ENCODE measurements around the gene BAIAP2L1. TPM values are rescaled to one million over a fixed set of nuclear protein-coding genes. Genes with fewer than 3 reads are reported as not detected.
A peak's percentile ranks its signal among the peaks of the same experiment; 100 is the strongest.

Gene BAIAP2L1
- total RNA-seq, 2 experiments from 2014 or later = 0.89 to 1.0 TPM

DNA sequence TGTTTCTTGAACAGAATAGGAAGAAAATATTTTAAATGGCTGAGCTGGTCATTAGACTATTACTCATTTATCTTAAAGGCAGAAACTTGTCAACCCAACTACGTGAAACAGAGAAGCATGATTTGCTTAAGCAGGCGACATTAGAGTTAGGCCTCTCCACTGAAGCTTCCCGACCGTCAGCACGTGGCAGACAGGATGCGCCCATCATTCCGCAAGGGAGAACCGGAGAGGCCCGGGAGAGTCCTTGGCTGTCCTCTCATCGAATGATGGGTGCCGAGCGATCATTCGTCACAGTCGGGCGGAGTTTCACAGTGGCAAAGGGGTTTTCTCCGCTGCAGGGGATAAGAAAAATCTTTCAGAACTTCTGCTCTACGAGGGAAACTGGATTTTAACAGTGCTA is 107.6 kb downstream of the BAIAP2L1 start:
- H3K4me1 Mint-ChIP-seq (ENCODE audit: low read depth) = no peaks in the 10 kb centered on the region
- DNase-seq (no peak), ATAC-seq (no peak)
- H3K36me3 Mint-ChIP-seq (ENCODE audit: low read depth) = no peaks in the 10 kb centered on the region
- no peaks in the 10 kb centered on the region for H3K27me3 Mint-ChIP-seq (ENCODE audit: low read depth)
- ChIA-PET CTCF (no interaction called here), POLR2A (no interaction called here)
- no peak overlapping the region for H3K4me3 Mint-ChIP-seq
- no peaks in the 10 kb centered on the region for H3K9me3 Mint-ChIP-seq (ENCODE audit: insufficient read depth)
- no peak overlapping the region for H3K27ac Mint-ChIP-seq

DNA sequence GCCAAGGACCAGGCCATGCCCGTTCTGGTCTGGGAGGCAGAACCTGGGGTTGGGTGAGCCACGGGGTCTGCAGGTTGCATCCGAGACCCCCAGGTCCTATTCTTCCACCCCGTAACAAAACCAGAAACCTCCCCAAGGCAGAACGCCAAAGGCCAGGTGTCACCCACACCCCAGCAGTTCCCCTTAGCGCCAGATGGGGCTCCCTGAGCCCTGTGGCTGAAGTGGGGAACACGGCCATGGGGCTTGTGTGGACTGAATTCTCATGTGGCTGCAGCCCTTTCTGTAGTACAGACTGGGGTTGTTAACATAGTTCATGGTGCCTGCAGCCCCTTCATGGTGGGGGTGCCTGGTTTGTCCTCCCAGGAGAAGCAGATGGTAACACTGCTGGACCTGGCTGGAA is 109.2 kb downstream of the BAIAP2L1 start:
- no peak overlapping the region for H3K27ac Mint-ChIP-seq
- H3K27me3 Mint-ChIP-seq (ENCODE audit: low read depth) = no peaks in the 10 kb centered on the region
- H3K4me1 Mint-ChIP-seq (ENCODE audit: low read depth) = no peaks in the 10 kb centered on the region
- H3K4me3 Mint-ChIP-seq = no peak overlapping the region
- ATAC-seq = no peak
- H3K36me3 Mint-ChIP-seq (ENCODE audit: low read depth) = no peaks in the 10 kb centered on the region
- DNase-seq = no peak
- no peaks in the 10 kb centered on the region for H3K9me3 Mint-ChIP-seq (ENCODE audit: insufficient read depth)
- CTCF ChIA-PET = no interaction called here
- POLR2A ChIA-PET = no interaction called here

DNA sequence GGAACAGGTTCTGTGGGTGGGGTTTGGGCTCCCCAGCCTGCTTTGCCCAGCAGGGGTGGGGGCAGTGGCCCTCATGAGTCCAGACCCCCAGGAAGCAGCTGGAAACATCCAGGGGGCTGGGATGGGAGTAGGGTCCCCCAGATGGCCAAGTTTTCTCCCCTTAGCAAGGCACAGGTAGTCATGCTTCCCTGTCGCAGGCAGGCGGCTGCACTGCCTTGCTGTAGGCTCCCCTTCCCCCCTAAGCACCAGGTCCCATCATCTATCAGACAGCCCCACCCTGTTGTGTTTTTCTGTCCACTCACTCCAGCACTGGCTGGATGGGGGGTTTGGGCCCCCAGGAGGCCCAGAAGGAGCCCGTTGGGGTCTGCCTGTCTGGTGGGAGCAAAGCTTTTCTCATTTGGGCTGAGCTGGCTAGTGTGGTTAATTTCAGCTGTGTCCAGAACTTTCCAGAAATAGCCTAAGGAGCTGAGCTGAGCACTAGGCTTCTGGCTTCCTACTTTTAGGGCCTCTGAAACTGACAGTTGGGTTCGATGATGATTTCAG is 111.5 kb downstream of the BAIAP2L1 start:
- Mint-ChIP-seq H3K4me3 (no peak overlapping the region), H3K27me3 (ENCODE audit: low read depth) (no peaks in the 10 kb centered on the region), H3K36me3 (ENCODE audit: low read depth) (no peaks in the 10 kb centered on the region), H3K4me1 (ENCODE audit: low read depth) (peaks cover 4% of the 10 kb centered on the region), H3K9me3 (ENCODE audit: insufficient read depth) (no peaks in the 10 kb centered on the region), H3K27ac (no peak overlapping the region)
- DNase-seq (no peak), ATAC-seq (no peak)
- CTCF ChIA-PET = no interaction called here
- POLR2A ChIA-PET = interaction anchor here (0.6 kb wide), 1 partner anchor 17 kb away, joined by 3 read pairs; no protein-coding TSS in a partner anchor

DNA sequence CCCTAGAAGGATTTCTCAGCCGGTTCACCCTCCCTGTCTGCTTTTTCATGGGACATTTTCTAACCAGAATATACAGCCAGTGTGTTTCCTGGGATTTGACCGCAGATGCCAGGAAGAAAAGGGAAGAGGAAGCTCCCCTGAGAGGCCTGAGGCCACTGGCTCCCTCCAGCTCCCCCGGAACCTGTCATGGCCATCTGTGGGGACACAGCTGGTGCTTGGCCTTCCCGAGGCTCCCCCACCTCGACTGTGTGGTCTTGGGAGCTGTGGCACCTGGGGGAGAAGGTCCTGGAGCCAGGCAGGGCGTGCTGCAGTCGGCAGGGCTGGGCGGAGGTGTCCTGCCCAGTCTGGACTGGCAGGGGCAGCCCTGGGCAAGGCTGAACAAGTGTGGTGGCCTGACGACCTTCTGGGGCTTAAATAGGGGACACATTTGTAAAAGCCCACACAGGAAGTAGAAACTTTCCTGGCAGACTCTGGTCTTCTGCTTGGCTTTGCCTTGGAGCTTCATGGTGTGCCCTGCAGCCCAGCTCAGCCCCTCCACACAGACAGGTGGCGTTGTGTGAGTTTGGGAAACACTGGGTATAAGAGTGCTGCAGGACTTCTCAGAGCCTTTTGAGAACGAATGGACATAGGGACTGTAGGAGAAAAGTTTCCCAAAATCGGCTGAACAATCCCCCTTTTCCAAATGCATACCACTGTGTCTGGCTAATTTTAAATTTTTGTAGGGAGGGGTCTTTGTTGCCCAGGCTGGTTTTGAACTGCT is 112.6 kb downstream of the BAIAP2L1 start:
- Mint-ChIP-seq H3K27me3 (ENCODE audit: low read depth) (no peaks in the 10 kb centered on the region), H3K4me1 (ENCODE audit: low read depth) (peaks cover 7% of the 10 kb centered on the region), H3K36me3 (ENCODE audit: low read depth) (no peaks in the 10 kb centered on the region), H3K4me3 (no peak overlapping the region), H3K9me3 (ENCODE audit: insufficient read depth) (no peaks in the 10 kb centered on the region), H3K27ac (peak overlapping the region; percentile 15)
- CTCF ChIA-PET = no interaction called here
- POLR2A ChIA-PET = no interaction called here
- ATAC-seq (no peak), DNase-seq (no peak)

DNA sequence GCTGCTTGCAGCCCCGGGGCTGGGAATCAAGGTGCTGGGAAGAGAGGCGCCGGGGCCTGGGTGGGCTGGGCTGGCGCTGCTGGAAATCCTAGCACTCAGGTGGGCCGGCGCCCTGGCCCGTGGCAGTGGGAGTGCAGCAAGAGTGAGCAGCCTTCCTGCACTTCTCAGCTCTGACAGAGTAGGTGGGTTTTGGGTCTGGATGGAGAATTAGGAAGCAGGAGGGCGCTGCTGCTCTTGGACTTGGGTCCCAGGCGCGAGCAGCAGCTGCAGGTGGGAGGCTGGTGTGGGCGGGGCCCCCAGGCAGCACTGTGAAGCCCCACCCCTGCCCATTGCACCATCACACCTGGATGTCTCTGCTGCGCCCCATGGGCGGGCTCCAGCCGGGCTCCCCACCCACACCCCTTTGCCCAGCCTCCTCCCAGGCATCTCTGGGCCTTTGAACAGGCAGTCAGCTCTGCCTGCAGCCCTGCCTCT is 113.4 kb downstream of the BAIAP2L1 start:
- CTCF ChIA-PET = no interaction called here
- POLR2A ChIA-PET = no interaction called here
- no peaks in the 10 kb centered on the region for H3K9me3 Mint-ChIP-seq (ENCODE audit: insufficient read depth)
- H3K36me3 Mint-ChIP-seq (ENCODE audit: low read depth) = peaks cover 2% of the 10 kb centered on the region
- no peak for DNase-seq
- H3K4me3 Mint-ChIP-seq = no peak overlapping the region
- H3K27me3 Mint-ChIP-seq (ENCODE audit: low read depth) = no peaks in the 10 kb centered on the region
- no peak for ATAC-seq
- H3K27ac Mint-ChIP-seq = no peak overlapping the region
- peaks cover 14% of the 10 kb centered on the region for H3K4me1 Mint-ChIP-seq (ENCODE audit: low read depth)

DNA sequence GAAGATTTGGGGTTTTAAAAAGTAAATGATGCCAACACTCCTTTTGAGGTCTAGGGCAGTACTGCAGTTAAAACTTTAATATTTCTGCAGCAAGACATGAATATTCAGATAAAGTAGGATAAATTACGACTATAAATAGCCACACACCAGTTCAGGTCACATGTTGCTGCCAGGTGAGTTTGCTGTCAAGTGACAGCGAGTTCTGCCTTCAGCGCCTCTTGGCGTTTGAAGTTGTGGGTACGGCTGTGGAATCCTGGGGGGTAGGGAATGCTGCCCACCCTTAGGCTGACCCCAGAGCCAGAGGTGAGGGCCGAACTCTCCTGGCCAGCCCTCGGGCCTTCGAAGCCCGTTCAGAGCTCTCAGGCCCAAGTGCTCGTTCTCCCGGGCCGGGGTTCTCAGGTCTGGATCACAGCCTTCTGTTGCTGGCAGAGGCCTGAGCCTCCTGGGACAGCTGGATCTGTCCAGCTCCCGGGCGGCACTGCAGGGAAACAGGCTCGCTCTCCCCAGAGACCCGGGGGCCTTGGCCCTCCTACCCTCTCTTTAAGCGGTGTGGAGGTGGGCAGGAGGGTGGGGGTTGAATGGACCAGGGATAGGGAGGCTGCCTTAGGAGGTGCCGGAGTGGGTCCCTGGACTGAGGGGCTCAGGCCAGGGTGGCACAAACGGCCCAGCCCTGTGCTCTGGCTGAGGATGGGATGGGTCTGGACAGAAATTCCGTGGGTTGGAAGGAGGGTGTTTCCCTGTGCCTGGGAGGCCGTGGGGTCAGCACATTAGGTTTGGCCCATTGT is 114.0 kb downstream of the BAIAP2L1 start:
- peaks cover 18% of the 10 kb centered on the region for H3K4me1 Mint-ChIP-seq (ENCODE audit: low read depth)
- no peaks in the 10 kb centered on the region for H3K9me3 Mint-ChIP-seq (ENCODE audit: insufficient read depth)
- DNase-seq = no peak
- CTCF ChIA-PET = no interaction called here
- no peak overlapping the region for H3K4me3 Mint-ChIP-seq
- H3K27ac Mint-ChIP-seq = no peak overlapping the region
- H3K27me3 Mint-ChIP-seq (ENCODE audit: low read depth) = no peaks in the 10 kb centered on the region
- H3K36me3 Mint-ChIP-seq (ENCODE audit: low read depth) = peaks cover 2% of the 10 kb centered on the region
- ATAC-seq = no peak
- POLR2A ChIA-PET = no interaction called here

DNA sequence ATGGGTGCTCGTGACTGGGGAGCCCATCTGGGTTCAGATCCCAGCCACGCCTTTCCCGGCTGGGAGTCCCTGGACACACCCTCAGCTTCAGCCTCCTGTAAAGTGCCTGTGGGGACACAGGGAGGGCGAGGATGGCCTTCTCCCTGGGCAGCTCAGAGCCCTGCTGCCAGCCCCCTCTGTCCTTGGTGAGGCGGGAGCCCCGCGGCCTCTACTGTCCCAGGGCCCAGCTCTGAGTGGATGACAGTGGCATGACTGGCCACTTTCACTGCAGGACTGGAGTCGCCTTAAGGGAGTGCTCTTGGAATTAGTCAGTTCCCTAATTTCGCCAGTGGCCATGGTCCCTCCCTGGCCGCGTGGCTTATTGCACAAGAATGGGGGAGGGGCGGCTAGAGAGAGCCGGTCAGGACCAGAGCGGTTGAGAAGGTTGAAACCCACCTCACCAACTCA is 114.8 kb downstream of the BAIAP2L1 start:
- Mint-ChIP-seq H3K9me3 (ENCODE audit: insufficient read depth) (no peaks in the 10 kb centered on the region), H3K36me3 (ENCODE audit: low read depth) (peaks cover 2% of the 10 kb centered on the region), H3K27ac (no peak overlapping the region), H3K4me1 (ENCODE audit: low read depth) (peaks cover 18% of the 10 kb centered on the region), H3K27me3 (ENCODE audit: low read depth) (no peaks in the 10 kb centered on the region), H3K4me3 (no peak overlapping the region)
- POLR2A ChIA-PET = interaction anchor here (0.6 kb wide), 1 partner anchor 247 kb away, joined by 4 read pairs; no protein-coding TSS in a partner anchor
- DNase-seq (no peak), ATAC-seq (no peak)
- CTCF ChIA-PET = no interaction called here

DNA sequence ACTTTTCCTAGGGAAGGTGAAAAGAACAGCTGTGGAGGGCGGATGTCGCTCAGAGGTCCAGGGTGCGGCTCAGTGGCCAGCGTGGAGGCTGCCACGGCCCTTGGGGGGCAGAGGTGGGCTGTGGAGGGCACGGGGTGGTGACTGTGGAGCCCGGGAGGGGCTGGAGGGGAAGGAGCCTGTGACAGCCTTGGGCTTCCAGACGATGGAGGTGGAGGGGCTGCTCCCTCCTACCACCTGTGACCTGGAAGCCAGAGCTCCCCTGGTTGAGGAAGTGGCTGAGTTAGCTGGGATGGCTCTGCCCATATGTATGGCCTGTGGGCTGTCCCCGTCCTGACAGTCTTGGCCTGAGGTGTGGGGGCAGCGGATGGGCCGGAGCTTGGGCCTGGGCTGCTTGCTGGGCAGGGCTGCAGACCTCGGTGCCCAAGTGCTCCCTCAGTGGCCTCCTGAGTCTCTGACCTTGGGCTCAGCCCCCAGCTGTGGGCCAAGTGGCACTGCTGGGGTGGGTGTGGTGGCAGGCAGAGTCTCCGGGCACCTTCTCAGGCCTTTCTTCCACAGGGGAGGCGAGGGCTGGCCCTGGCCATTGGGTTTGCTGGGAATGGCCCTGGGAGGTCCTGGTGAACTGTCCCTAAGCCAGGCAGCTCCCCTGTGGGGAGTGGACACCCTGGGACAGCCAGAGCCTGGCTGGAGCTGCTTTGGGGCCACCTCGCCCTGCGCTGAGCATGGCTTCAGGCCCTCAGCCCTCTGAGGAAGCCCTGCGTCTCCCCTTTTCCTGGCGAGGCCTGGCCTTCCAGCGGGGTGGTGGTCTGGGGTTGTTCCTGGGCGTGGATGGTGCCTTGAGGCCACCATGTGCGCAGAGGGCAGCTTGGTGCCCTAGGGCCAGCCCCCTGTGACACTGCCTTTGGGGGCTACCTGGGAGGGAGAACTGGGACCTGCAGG is 115.5 kb downstream of the BAIAP2L1 start:
- POLR2A ChIA-PET = interaction anchor here (0.6 kb wide), 1 partner anchor 246 kb away, joined by 4 read pairs; no protein-coding TSS in a partner anchor
- CTCF ChIA-PET = no interaction called here
- H3K9me3 Mint-ChIP-seq (ENCODE audit: insufficient read depth) = no peaks in the 10 kb centered on the region
- no peak overlapping the region for H3K27ac Mint-ChIP-seq
- DNase-seq (no peak), ATAC-seq (no peak)
- H3K36me3 Mint-ChIP-seq (ENCODE audit: low read depth) = peaks cover 2% of the 10 kb centered on the region
- H3K4me1 Mint-ChIP-seq (ENCODE audit: low read depth) = peaks cover 21% of the 10 kb centered on the region
- H3K27me3 Mint-ChIP-seq (ENCODE audit: low read depth) = no peaks in the 10 kb centered on the region
- no peak overlapping the region for H3K4me3 Mint-ChIP-seq

DNA sequence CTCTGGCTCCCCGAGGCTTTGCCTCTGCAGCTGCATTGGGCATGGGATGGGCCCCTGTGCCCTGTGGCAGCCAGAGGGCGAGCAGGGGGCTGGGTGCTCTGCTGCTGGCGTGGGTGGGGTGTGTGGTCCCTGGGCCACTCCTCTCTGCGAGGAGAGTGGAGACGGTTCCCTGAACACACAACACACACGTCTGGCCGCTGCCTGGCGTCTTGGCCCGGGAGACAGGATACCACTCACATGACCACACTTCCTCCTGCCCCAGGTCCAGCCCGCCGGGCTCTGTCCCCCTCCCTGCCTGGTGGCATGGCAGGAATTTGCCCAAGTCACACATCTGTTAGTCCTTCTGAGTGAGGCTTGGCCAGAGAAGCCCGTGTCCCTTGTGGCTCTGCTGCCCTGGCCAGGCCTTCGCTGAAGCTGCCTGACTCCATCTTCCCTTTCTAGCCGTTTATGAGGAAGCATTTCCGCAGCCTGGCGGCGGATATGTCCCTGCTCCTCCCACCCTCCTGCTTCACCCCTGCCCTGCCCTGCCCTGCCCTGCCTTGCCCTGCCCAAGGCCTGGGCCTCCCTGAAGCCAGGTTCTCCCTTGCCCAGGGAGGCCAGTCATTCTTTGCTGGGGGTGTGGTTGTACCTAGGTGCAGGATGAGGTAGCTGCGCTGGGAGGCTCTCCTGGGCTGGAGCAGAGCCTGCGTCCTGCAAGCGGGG is 116.4 kb downstream of the BAIAP2L1 start:
- ChIA-PET POLR2A (no interaction called here), CTCF (no interaction called here)
- no peaks in the 10 kb centered on the region for H3K27me3 Mint-ChIP-seq (ENCODE audit: low read depth)
- H3K9me3 Mint-ChIP-seq (ENCODE audit: insufficient read depth) = no peaks in the 10 kb centered on the region
- no peak overlapping the region for H3K27ac Mint-ChIP-seq
- peaks cover 2% of the 10 kb centered on the region for H3K36me3 Mint-ChIP-seq (ENCODE audit: low read depth)
- no peak for DNase-seq
- H3K4me3 Mint-ChIP-seq = no peak overlapping the region
- no peak for ATAC-seq
- H3K4me1 Mint-ChIP-seq (ENCODE audit: low read depth) = peaks cover 24% of the 10 kb centered on the region

DNA sequence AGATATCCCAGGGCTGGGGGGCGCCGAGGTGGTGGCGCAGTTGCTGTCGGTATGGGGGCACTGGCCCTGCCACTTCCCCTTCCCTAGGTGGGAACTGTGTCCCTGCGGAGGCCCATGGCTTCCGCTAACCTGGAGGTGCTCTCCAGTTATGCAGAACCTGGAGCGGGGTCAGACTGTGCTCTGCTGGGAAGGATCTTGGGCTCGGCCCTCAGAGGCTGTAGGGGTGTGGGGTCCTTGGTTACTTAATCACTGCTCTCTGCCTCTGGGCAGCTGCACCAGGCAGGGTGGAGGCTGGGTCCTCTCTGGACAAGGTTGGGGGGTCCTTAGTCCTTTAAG is 117.0 kb downstream of the BAIAP2L1 start:
- H3K4me1 Mint-ChIP-seq (ENCODE audit: low read depth) = peaks cover 24% of the 10 kb centered on the region
- peaks cover 2% of the 10 kb centered on the region for H3K36me3 Mint-ChIP-seq (ENCODE audit: low read depth)
- POLR2A ChIA-PET = no interaction called here
- H3K27me3 Mint-ChIP-seq (ENCODE audit: low read depth) = no peaks in the 10 kb centered on the region
- no peaks in the 10 kb centered on the region for H3K9me3 Mint-ChIP-seq (ENCODE audit: insufficient read depth)
- no peak overlapping the region for H3K4me3 Mint-ChIP-seq
- ATAC-seq (no peak), DNase-seq (no peak)
- no peak overlapping the region for H3K27ac Mint-ChIP-seq
- CTCF ChIA-PET = interaction anchor here (1.1 kb wide), 1 partner anchor 17 kb away, joined by 3 read pairs; no protein-coding TSS in a partner anchor

All from activated CD8-positive, alpha-beta T cell treated with anti-CD3 and anti-CD28 coated beads, Interleukin-2, amount 10 ng/mL, durations not matched to agents 7 days and 5 days (primary cell).